ENCODE data around the gene HRCT1.

- no peak for TF ChIP-seq CTCF (conservative IDR thresholded peaks at IDR 0.05; ENCODE audit: low read depth, low read length)
- TF ChIP-seq USF2 (IDR thresholded peaks at IDR 0.05; ENCODE audit: low read depth, low read length), result no peak
- TF ChIP-seq RAD21 (IDR thresholded peaks at IDR 0.05; ENCODE audit: low read length), result no peak
- no peak for TF ChIP-seq RFX5 (IDR thresholded peaks at IDR 0.05; ENCODE audit: low read depth, low read length)
- no peak for TF ChIP-seq ELK1 (IDR thresholded peaks at IDR 0.05; ENCODE audit: borderline replicate concordance, low read depth, low read length)
Measured at GRCh38 chr9:35932735-35933134, 26.7 kb downstream of the HRCT1 start.

All from IMR-90 (cell line).